ENCODE results near the gene CSTF3.
"Not testable (repeated sequence)": the region's sequence is repeated elsewhere in the genome, so short reads cannot be mapped to it uniquely, and the experiment has no call there.

CSTF3 gene

GRCh38 chr11:33177676-33178336 lies 16.5 kb upstream of the CSTF3 start:
- H3K9me3 ChIP-seq (ENCODE audit: control insufficient read depth, insufficient read depth, low read length) = no peaks in the 10 kb centered on the region
- H3K36me3 ChIP-seq (ENCODE audit: insufficient read depth, low read length) = no peaks in the 10 kb centered on the region
- H3K9ac ChIP-seq (ENCODE audit: low read depth, low read length) = peak overlapping the region; percentile 20; the same call in 1 of the 2 replicates
- H3K4me1 ChIP-seq (ENCODE audit: insufficient read depth, low read length) = 0 out of 2 replicates have a peak, but pooled peaks cover 15% of the 10 kb centered on the region

DNA sequence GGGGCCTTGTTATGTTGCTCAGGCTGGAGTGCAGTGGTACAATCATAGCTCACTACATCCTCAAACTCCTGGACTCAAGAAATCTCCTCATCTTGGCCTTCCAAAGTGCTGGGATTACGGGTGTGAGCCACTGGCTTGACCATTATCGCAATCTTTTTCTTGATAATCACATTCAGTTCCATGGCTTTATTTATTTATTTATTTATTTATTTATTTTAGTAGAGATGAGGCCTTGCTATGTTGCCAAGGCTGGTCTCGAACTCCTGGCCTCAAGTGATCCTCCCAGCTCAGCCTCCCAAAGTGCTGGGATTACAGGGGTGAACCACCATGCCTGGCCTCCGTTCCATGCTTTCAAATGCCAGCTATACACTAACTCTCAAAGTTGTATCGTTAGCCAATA lies 15.5 kb upstream of the CSTF3 start:
- H3K36me3 ChIP-seq (ENCODE audit: insufficient read depth, low read length); H3K9ac ChIP-seq (ENCODE audit: low read depth, low read length); H3K9me3 ChIP-seq (ENCODE audit: control insufficient read depth, insufficient read depth, low read length): not testable (repeated sequence)
- 0 out of 2 replicates have a peak, but pooled peaks cover 15% of the 10 kb centered on the region for H3K4me1 ChIP-seq (ENCODE audit: insufficient read depth, low read length)

- Histone ChIP-seq H3K4me1 (ENCODE audit: insufficient read depth, low read length) (0 out of 2 replicates have a peak, but pooled peaks cover 2% of the 10 kb centered on the region), H3K9ac (ENCODE audit: low read depth, low read length) (no peak overlapping the region), H3K9me3 (ENCODE audit: control insufficient read depth, insufficient read depth, low read length) (no peaks in the 10 kb centered on the region), H3K36me3 (ENCODE audit: insufficient read depth, low read length) (no peaks in the 10 kb centered on the region)
Observed at GRCh38 chr11:33172996-33173395, 11.7 kb upstream of the CSTF3 start.

GRCh38 chr11:33172345-33172744 lies 11.1 kb upstream of the CSTF3 start:
- Histone ChIP-seq H3K9me3 (ENCODE audit: control insufficient read depth, insufficient read depth, low read length) (no peaks in the 10 kb centered on the region), H3K36me3 (ENCODE audit: insufficient read depth, low read length) (no peaks in the 10 kb centered on the region), H3K9ac (ENCODE audit: low read depth, low read length) (no peak overlapping the region), H3K4me1 (ENCODE audit: insufficient read depth, low read length) (no peaks in the 10 kb centered on the region)

DNA sequence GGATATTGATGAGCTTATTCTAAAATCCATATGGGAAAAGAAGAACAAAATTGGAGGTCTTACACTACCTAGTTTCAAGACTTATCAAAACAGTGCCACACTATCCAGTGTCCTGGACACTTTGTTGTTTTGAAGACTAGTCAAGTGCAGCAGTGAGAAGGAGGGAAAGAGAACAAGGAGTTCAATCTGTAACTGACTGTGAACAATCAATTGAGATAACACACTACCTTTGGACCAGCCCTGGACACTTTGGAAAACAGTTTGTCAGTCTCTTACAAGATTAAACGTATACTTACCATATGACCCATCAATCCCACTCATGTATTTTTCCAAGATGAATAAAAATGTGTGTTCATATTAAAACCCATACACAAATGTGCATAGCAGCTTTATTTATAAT lies 10.0 kb upstream of the CSTF3 start:
- no peaks in the 10 kb centered on the region for H3K4me1 ChIP-seq (ENCODE audit: insufficient read depth, low read length)
- H3K9me3 ChIP-seq (ENCODE audit: control insufficient read depth, insufficient read depth, low read length) = no peaks in the 10 kb centered on the region

DNA sequence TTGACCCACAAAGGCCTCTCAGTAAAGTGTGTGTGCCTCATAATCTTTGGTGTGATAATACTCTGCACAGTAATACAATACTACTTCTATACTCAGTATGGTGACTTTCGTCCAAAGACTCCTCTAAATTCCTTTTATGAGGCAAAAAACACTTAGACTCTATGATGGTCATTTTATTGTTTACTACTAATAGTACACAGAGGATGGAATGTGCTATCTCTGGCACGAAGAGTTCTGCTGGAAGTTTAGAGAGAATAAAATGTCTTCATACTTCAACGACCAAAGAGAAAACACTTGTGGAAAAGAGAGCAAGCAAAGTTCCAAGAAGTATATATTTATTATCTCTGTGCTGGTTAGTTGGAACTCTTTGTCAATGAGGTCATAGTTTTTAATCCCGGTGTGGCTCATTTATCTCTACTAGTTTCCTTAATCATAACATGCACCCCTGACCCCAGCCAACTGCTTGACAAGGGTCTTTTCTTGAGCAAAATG lies 7.5 kb upstream of the CSTF3 start:
- Histone ChIP-seq H3K4me1 (ENCODE audit: insufficient read depth, low read length) (no peaks in the 10 kb centered on the region), H3K9ac (ENCODE audit: low read depth, low read length) (no peak overlapping the region)

More for the DNA sequence above, 10.0 kb upstream of the CSTF3 start:
- no peaks in the 10 kb centered on the region for H3K36me3 ChIP-seq (ENCODE audit: insufficient read depth, low read length)
- no peak overlapping the region for H3K9ac ChIP-seq (ENCODE audit: low read depth, low read length)

DNA sequence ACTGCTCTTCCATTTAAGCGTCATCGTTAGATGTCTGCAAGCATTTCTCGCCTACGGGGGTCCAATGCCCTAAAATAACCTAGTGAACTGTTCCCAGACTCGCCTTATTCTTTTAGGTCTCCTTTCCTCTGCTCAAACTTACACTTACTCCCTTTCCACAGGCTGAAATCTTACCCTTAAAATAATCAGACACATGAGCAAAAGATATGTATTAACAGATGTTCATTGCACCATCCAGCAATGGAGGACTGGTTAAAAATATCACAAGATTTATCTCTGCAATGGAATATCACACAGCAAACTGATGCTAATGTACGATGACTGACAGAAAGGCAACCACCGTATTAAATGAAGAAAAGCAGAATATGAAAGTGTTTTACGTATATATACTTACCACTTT lies 1.6 kb upstream of the CSTF3 start:
- Histone ChIP-seq H3K9ac (ENCODE audit: low read depth, low read length) (no peak overlapping the region), H3K4me1 (ENCODE audit: insufficient read depth, low read length) (peaks cover 7% of the 10 kb centered on the region), H3K9me3 (ENCODE audit: control insufficient read depth, insufficient read depth, low read length) (no peaks in the 10 kb centered on the region), H3K36me3 (ENCODE audit: insufficient read depth, low read length) (peaks cover 3% of the 10 kb centered on the region; the same call in 1 of the 2 replicates)

More for the DNA sequence above, 7.5 kb upstream of the CSTF3 start:
- Histone ChIP-seq H3K36me3 (ENCODE audit: insufficient read depth, low read length) (no peaks in the 10 kb centered on the region), H3K9me3 (ENCODE audit: control insufficient read depth, insufficient read depth, low read length) (no peaks in the 10 kb centered on the region)

- peaks cover 14% of the 10 kb centered on the region for H3K4me1 ChIP-seq (ENCODE audit: insufficient read depth, low read length)
Observed at GRCh38 chr11:33160587-33160986, 693 bp downstream of the CSTF3 start.

GRCh38 chr11:33160136-33160535 lies 1.1 kb downstream of the CSTF3 start:
- Histone ChIP-seq H3K9me3 (ENCODE audit: control insufficient read depth, insufficient read depth, low read length) (no peaks in the 10 kb centered on the region), H3K9ac (ENCODE audit: low read depth, low read length) (peak overlapping the region; percentile 93), H3K4me1 (ENCODE audit: insufficient read depth, low read length) (peaks cover 14% of the 10 kb centered on the region), H3K36me3 (ENCODE audit: insufficient read depth, low read length) (peaks cover 3% of the 10 kb centered on the region; the same call in 1 of the 2 replicates)

More at GRCh38 chr11:33160587-33160986, 693 bp downstream of the CSTF3 start:
- H3K36me3 ChIP-seq (ENCODE audit: insufficient read depth, low read length) = peaks cover 3% of the 10 kb centered on the region; the same call in 1 of the 2 replicates
- H3K9ac ChIP-seq (ENCODE audit: low read depth, low read length) = peak overlapping the region; percentile 93
- H3K9me3 ChIP-seq (ENCODE audit: control insufficient read depth, insufficient read depth, low read length) = no peaks in the 10 kb centered on the region

DNA sequence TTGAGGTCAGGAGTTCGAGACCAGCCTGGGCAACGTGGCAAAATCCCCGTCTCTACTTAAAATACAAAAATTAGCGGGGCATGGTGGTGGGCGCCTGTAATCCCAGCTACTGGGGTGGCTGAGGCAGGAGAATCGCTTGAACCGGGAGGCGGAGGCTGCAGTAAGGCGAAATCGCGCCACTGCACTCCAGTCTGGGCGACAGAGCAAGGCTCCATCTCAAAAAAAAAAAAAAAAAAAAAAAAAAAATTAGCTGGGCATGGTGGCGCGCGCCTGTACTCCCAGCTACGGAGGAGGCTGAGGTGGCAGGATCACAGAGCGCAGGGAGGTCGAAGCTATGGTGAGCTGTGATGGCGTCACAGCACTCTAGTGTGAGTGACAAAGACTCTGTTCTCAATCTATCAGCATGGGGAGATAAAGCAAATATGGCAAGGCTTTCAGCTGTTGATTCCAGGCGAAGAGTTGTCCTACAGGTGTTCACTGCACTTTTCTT lies 1.9 kb downstream of the CSTF3 start:
- H3K4me1 ChIP-seq (ENCODE audit: insufficient read depth, low read length) = peaks cover 14% of the 10 kb centered on the region
- H3K36me3 ChIP-seq (ENCODE audit: insufficient read depth, low read length); H3K9me3 ChIP-seq (ENCODE audit: control insufficient read depth, insufficient read depth, low read length): not testable (repeated sequence)
- H3K9ac ChIP-seq (ENCODE audit: low read depth, low read length) = peak overlapping the region; percentile 93

- H3K9me3 ChIP-seq (ENCODE audit: control insufficient read depth, insufficient read depth, low read length) = no peaks in the 10 kb centered on the region
- H3K4me1 ChIP-seq (ENCODE audit: insufficient read depth, low read length) = peaks cover 14% of the 10 kb centered on the region
- peaks cover 3% of the 10 kb centered on the region; the same call in 1 of the 2 replicates for H3K36me3 ChIP-seq (ENCODE audit: insufficient read depth, low read length)
- peak overlapping the region; percentile 93; the same call in 1 of the 2 replicates for H3K9ac ChIP-seq (ENCODE audit: low read depth, low read length)
Observed at GRCh38 chr11:33158596-33159275, 2.5 kb downstream of the CSTF3 start.

GRCh38 chr11:33157103-33158027 lies 3.9 kb downstream of the CSTF3 start:
- peaks cover 14% of the 10 kb centered on the region for H3K4me1 ChIP-seq (ENCODE audit: insufficient read depth, low read length)
- H3K9me3 ChIP-seq (ENCODE audit: control insufficient read depth, insufficient read depth, low read length) = no peaks in the 10 kb centered on the region
- H3K9ac ChIP-seq (ENCODE audit: low read depth, low read length) = no peak overlapping the region
- H3K36me3 ChIP-seq (ENCODE audit: insufficient read depth, low read length) = peaks cover 3% of the 10 kb centered on the region; the same call in 1 of the 2 replicates

DNA sequence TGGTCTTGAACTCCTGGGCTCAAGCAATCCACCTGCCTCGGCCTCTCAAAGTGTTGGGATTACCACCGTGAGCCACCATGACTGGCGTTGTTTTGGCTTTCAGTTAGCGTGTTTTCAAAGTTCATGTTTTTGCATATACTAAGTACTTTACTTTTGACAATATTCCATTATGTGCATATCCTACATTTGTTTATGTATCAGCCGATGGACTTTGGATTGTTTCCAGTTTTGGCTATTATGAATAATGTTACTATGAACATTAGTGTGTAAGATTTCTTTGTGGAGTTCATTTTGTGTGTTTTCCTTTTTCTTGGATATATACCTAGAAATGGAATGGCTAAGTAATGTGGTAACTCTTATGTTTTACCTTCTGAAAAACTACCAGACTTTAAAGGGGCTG lies 9.9 kb downstream of the CSTF3 start:
- peaks cover 4% of the 10 kb centered on the region; the same call in 1 of the 2 replicates for H3K4me1 ChIP-seq (ENCODE audit: insufficient read depth, low read length)
- H3K36me3 ChIP-seq (ENCODE audit: insufficient read depth, low read length) = no peaks in the 10 kb centered on the region; the same call in 1 of the 2 replicates
- no peaks in the 10 kb centered on the region for H3K9me3 ChIP-seq (ENCODE audit: control insufficient read depth, insufficient read depth, low read length)
- no peak overlapping the region for H3K9ac ChIP-seq (ENCODE audit: low read depth, low read length)

- no peaks in the 10 kb centered on the region for H3K9me3 ChIP-seq (ENCODE audit: control insufficient read depth, insufficient read depth, low read length)
- peaks cover 2% of the 10 kb centered on the region; the same call in 1 of the 2 replicates for H3K36me3 ChIP-seq (ENCODE audit: insufficient read depth, low read length)
- H3K4me1 ChIP-seq (ENCODE audit: insufficient read depth, low read length) = no peaks in the 10 kb centered on the region
- H3K9ac ChIP-seq (ENCODE audit: low read depth, low read length) = no peak overlapping the region
Observed at GRCh38 chr11:33147559-33147958, 13.7 kb downstream of the CSTF3 start.
